Neural cell (in vitro differentiated cells): ENCODE data around the gene SLMAP. TPM values are rescaled to one million over a fixed set of nuclear protein-coding genes. Genes with fewer than 3 reads are reported as not detected.

Source experiments
- H2AFZ ChIP-seq: fragments of 200-600, 300-800 bp; sonication (generic), shearing (Covaris generic); 2 replicates; pipeline ENCODE4 v1.6.0; 2014; ENCODE audit warnings: low read depth, mild to moderate bottlenecking, antibody characterized with exemption, low read length, moderate library complexity
- H3F3A ChIP-seq: fragments of 200-600 bp; shearing (Covaris generic); 2 replicates; pipeline ENCODE4 v1.6.1; 2016; ENCODE audit warnings: mild to moderate bottlenecking, moderate library complexity, mixed read lengths, antibody characterized with exemption, low read length; ENCODE audit not compliant: insufficient read depth, poor library complexity, severe bottlenecking
- H3K27ac ChIP-seq: fragments of 200-600, 300-800 bp; sonication (generic), shearing (Covaris generic); 2 replicates; pipeline ENCODE4 v1.5.1; 2014; ENCODE audit warnings: mild to moderate bottlenecking, low read length, moderate library complexity
- H3K27me3 ChIP-seq: fragments of 300-800, 200-600 bp; sonication (generic), shearing (Covaris generic); 2 replicates; pipeline ENCODE4 v1.6.0; 2014; ENCODE audit warnings: mild to moderate bottlenecking, low read depth, low read length, moderate library complexity; ENCODE audit not compliant: insufficient read depth
- H3K36me3 ChIP-seq: fragments of 300-800, 200-600 bp; sonication (generic), shearing (Covaris generic); 2 replicates; pipeline ENCODE4 v1.5.1; 2014; ENCODE audit warnings: mild to moderate bottlenecking, antibody characterized with exemption, low read length, moderate library complexity; ENCODE audit not compliant: insufficient read depth
- H3K4me2 ChIP-seq: fragments of 300-800, 200-600 bp; sonication (generic), shearing (Covaris generic); 2 replicates; pipeline ENCODE4 v1.6.0; 2014; ENCODE audit warnings: mild to moderate bottlenecking, low read length
- H3K4me3 ChIP-seq: fragments of 300-800, 200-600 bp; sonication (generic), shearing (Covaris generic); 2 replicates; pipeline ENCODE4 v1.5.1; 2014; ENCODE audit warnings: mild to moderate bottlenecking, low read length, moderate library complexity
- H3K79me2 ChIP-seq: fragments of 200-600 bp; shearing (Covaris generic); replicated peaks from 2 replicates; pipeline ENCODE4 v1.6.0; 2014; ENCODE audit warnings: mild to moderate bottlenecking, low read length, moderate library complexity; ENCODE audit not compliant: insufficient read depth
- H3K9ac ChIP-seq: fragments of 300-800, 200-600 bp; sonication (generic), shearing (Covaris generic); 2 replicates; pipeline ENCODE4 v1.6.1; 2016; ENCODE audit warnings: mild to moderate bottlenecking, low read length, mixed read lengths
- H3K9me2 ChIP-seq: fragments of 200-600 bp; shearing (Covaris generic); 2 replicates; pipeline ENCODE4 v1.6.1; 2016; ENCODE audit warnings: mild to moderate bottlenecking, low read length, mixed read lengths; ENCODE audit not compliant: insufficient read depth
- H3K9me3 ChIP-seq: fragments of 200-600, 300-800 bp; sonication (generic), shearing (Covaris generic); 2 replicates; pipeline ENCODE4 v1.6.1; 2016; ENCODE audit warnings: mild to moderate bottlenecking, mixed run types, low read length, moderate library complexity, mixed read lengths
- H4K20me1 ChIP-seq: fragments of 200-600 bp; shearing (Covaris generic); 2 replicates; pipeline ENCODE4 v1.6.1; 2016; ENCODE audit warnings: mild to moderate bottlenecking, mixed run types; ENCODE audit not compliant: insufficient read depth
- EP300 ChIP-seq: fragments of 450-650 bp; conservative IDR thresholded peaks from 2 replicates; pipeline ENCODE4 v1.6.1; 2014; ENCODE audit warnings: antibody characterized with exemption, mild to moderate bottlenecking, moderate library complexity; ENCODE audit not compliant: poor library complexity, severe bottlenecking
- EZH2 ChIP-seq: fragments of 200-600, 300-800 bp; shearing (Covaris generic), sonication (generic); IDR thresholded peaks from 2 replicates; pipeline ENCODE4 v1.6.1; 2014; ENCODE audit warnings: antibody characterized with exemption, low read length, borderline replicate concordance, mild to moderate bottlenecking; ENCODE audit not compliant: insufficient read depth, poor library complexity, severe bottlenecking
- MXI1 ChIP-seq: fragments of 450-650 bp; conservative IDR thresholded peaks from 2 replicates; pipeline ENCODE4 v1.6.1; 2014; ENCODE audit warnings: antibody characterized with exemption, mild to moderate bottlenecking; ENCODE audit not compliant: poor library complexity, severe bottlenecking
- POLR2AphosphoS5 ChIP-seq: IDR thresholded peaks from 2 replicates; pipeline ENCODE4 v1.6.1; 2012
- RAD21 ChIP-seq: fragments of 450-650 bp; conservative IDR thresholded peaks from 2 replicates; pipeline ENCODE4 v1.6.1; 2014; ENCODE audit warnings: antibody characterized with exemption, mild to moderate bottlenecking, moderate library complexity
- SMC3 ChIP-seq: fragments of 450-650 bp; conservative IDR thresholded peaks from 2 replicates; pipeline ENCODE4 v1.6.1; 2014; ENCODE audit warnings: antibody characterized with exemption, mild to moderate bottlenecking, moderate library complexity; ENCODE audit not compliant: poor library complexity
- TAF1 ChIP-seq: IDR thresholded peaks from 2 replicates; pipeline ENCODE4 v1.6.1; 2012; ENCODE audit warnings: low read depth
- polyA plus RNA-seq: library from polyadenylated mRNA; depleted of rRNA; stranded (reverse); fragments of >200 nt; gene quantifications from 2 replicates; pipeline ENCODE4 v1.2.3, GENCODE V29; 2014
- TF ChIP-seq, protein P1 (sequence below): fragments of 450-650 bp; IDR thresholded peaks from 2 replicates; pipeline ENCODE4 v1.5.1; 2014; ENCODE audit warnings: antibody characterized with exemption, mild to moderate bottlenecking, moderate library complexity; ENCODE audit not compliant: poor library complexity, severe bottlenecking
- TF ChIP-seq, protein P2 (sequence below): IDR thresholded peaks from 2 replicates; pipeline ENCODE4 v1.6.1; 2012; ENCODE audit warnings: borderline replicate concordance

Gene SLMAP
- polyA plus RNA-seq, 1 donor from 2014 or later, result 42.1 TPM

DNA sequence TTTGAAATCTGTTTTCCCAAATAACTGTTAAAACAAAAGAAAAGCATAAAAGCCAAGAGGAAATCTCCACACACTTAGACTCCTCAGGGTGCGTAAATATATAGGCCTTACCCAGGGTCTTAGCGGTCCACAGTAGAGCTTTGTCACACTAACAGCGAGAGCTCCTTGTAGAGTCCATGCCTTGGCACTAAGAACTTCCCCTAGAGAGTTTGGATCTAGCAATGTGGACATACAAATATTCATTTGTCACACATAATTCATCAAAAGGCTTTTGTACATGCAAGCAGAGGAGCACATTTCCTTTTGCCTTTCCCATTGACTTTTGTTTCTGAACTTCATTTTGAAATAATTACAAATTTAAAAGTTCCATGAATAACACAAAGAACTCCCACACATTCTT lies 11.0 kb upstream of the SLMAP start:
- Histone ChIP-seq H3K9me2 (no peaks in the 10 kb centered on the region), H3K4me2 (no peak overlapping the region), H3K9me3 (no peaks in the 10 kb centered on the region), H3K36me3 (no peaks in the 10 kb centered on the region), H2AFZ (no peak overlapping the region), H3K27ac (no peak overlapping the region), H4K20me1 (no peaks in the 10 kb centered on the region), H3K4me3 (no peak overlapping the region), H3F3A (no peaks in the 10 kb centered on the region), H3K27me3 (no peaks in the 10 kb centered on the region), H3K79me2 (no peaks in the 10 kb centered on the region), H3K9ac (no peak overlapping the region)
- TF ChIP-seq POLR2AphosphoS5, result no peak
- TF ChIP-seq, protein P1, sequence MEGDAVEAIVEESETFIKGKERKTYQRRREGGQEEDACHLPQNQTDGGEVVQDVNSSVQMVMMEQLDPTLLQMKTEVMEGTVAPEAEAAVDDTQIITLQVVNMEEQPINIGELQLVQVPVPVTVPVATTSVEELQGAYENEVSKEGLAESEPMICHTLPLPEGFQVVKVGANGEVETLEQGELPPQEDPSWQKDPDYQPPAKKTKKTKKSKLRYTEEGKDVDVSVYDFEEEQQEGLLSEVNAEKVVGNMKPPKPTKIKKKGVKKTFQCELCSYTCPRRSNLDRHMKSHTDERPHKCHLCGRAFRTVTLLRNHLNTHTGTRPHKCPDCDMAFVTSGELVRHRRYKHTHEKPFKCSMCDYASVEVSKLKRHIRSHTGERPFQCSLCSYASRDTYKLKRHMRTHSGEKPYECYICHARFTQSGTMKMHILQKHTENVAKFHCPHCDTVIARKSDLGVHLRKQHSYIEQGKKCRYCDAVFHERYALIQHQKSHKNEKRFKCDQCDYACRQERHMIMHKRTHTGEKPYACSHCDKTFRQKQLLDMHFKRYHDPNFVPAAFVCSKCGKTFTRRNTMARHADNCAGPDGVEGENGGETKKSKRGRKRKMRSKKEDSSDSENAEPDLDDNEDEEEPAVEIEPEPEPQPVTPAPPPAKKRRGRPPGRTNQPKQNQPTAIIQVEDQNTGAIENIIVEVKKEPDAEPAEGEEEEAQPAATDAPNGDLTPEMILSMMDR, result no peak
- TF ChIP-seq SMC3, result no peak
- TF ChIP-seq EP300, result no peak
- TF ChIP-seq, protein P2, sequence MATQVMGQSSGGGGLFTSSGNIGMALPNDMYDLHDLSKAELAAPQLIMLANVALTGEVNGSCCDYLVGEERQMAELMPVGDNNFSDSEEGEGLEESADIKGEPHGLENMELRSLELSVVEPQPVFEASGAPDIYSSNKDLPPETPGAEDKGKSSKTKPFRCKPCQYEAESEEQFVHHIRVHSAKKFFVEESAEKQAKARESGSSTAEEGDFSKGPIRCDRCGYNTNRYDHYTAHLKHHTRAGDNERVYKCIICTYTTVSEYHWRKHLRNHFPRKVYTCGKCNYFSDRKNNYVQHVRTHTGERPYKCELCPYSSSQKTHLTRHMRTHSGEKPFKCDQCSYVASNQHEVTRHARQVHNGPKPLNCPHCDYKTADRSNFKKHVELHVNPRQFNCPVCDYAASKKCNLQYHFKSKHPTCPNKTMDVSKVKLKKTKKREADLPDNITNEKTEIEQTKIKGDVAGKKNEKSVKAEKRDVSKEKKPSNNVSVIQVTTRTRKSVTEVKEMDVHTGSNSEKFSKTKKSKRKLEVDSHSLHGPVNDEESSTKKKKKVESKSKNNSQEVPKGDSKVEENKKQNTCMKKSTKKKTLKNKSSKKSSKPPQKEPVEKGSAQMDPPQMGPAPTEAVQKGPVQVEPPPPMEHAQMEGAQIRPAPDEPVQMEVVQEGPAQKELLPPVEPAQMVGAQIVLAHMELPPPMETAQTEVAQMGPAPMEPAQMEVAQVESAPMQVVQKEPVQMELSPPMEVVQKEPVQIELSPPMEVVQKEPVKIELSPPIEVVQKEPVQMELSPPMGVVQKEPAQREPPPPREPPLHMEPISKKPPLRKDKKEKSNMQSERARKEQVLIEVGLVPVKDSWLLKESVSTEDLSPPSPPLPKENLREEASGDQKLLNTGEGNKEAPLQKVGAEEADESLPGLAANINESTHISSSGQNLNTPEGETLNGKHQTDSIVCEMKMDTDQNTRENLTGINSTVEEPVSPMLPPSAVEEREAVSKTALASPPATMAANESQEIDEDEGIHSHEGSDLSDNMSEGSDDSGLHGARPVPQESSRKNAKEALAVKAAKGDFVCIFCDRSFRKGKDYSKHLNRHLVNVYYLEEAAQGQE, result no peak
- no peak for TF ChIP-seq EZH2
- no peak for TF ChIP-seq TAF1
- TF ChIP-seq RAD21, result no peak
- TF ChIP-seq MXI1, result no peak

GRCh38 chr3:57746156-57747010 lies 9.7 kb upstream of the SLMAP start:
- H3K9me2 ChIP-seq, result no peaks in the 10 kb centered on the region
- TF ChIP-seq, protein P1, result no peak
- no peaks in the 10 kb centered on the region for H3K36me3 ChIP-seq
- H3K27me3 ChIP-seq, result no peaks in the 10 kb centered on the region
- no peak overlapping the region for H3K27ac ChIP-seq
- no peaks in the 10 kb centered on the region for H3K9me3 ChIP-seq
- no peak overlapping the region for H3K4me2 ChIP-seq
- no peak overlapping the region for H3K4me3 ChIP-seq
- no peaks in the 10 kb centered on the region for H3F3A ChIP-seq
- no peak overlapping the region for H3K9ac ChIP-seq
- no peak overlapping the region for H2AFZ ChIP-seq
- no peaks in the 10 kb centered on the region for H3K79me2 ChIP-seq
- no peaks in the 10 kb centered on the region for H4K20me1 ChIP-seq
